Caco-2 (cell line): ENCODE results near the gene TFF1. TPM values are rescaled to one million over a fixed set of nuclear protein-coding genes. Genes with fewer than 3 reads are reported as not detected.

Source experiments
- BruUV-seq: library from RNA; stranded (reverse); fragments of 400-500 nt; replicated peaks from 2 replicates; lab custom pipeline; 2021; lab: Mats Ljungman, UMichigan
- CTCF ChIA-PET: fragments of 300-600 bp; sonication (Branson Sonifier 250); formaldehyde crosslinking; loops from one replicate; lab custom pipeline; 2022; ENCODE audit warnings: antibody characterized with exemption; lab: Charles Lee
- POLR2A ChIA-PET: fragments of 300-600 bp; sonication (Branson Sonifier 250); formaldehyde crosslinking; loops from one replicate; lab custom pipeline; 2022; ENCODE audit warnings: antibody characterized with exemption; lab: Charles Lee
- DNase-seq, 2 experiments: peaks; one replicate each; pipeline versions ENCODE4 v3.0.0 to v3.0.0-alpha.2; 2020 to 2022
- H3K27me3 ChIP-seq: replicated peaks from 2 replicates; pipeline ENCODE4 v1.6.0; 2011; ENCODE audit warnings: low read length; ENCODE audit not compliant: control insufficient read depth, insufficient read depth
- H3K36me3 ChIP-seq: 2 replicates; pipeline ENCODE4 v1.5.1; 2011; ENCODE audit warnings: low read length; ENCODE audit not compliant: control insufficient read depth, insufficient read depth
- H3K4me1 ChIP-seq: fragments of 250-450 bp; sonication (Bioruptor Pico); 2 replicates; pipeline ENCODE4 v1.5.1; 2020; ENCODE audit warnings: mild to moderate bottlenecking
- H3K4me3 ChIP-seq: 2 replicates; pipeline ENCODE4 v1.5.1; 2011; ENCODE audit warnings: low read depth, mild to moderate bottlenecking, control low read depth, low read length
- H3K9me3 ChIP-seq: fragments of 250-450 bp; sonication (Bioruptor Pico); 2 replicates; pipeline ENCODE4 v1.5.1; 2020; ENCODE audit warnings: mild to moderate bottlenecking, moderate library complexity
- H3K27ac Mint-ChIP-seq: one replicate; pipeline ENCODE4 v1.8.0; 2022; ENCODE audit warnings: mixed read lengths; ENCODE audit not compliant: unreplicated experiment
- H3K27me3 Mint-ChIP-seq: one replicate; pipeline ENCODE4 v1.8.0; 2022; ENCODE audit warnings: mixed read lengths; ENCODE audit not compliant: insufficient read depth, unreplicated experiment
- H3K36me3 Mint-ChIP-seq: one replicate; pipeline ENCODE4 v1.8.0; 2022; ENCODE audit warnings: mild to moderate bottlenecking, mixed read lengths; ENCODE audit not compliant: insufficient read depth, unreplicated experiment
- H3K4me1 Mint-ChIP-seq: one replicate; pipeline ENCODE4 v1.8.0; 2022; ENCODE audit warnings: low read depth, mixed read lengths; ENCODE audit not compliant: unreplicated experiment
- H3K4me3 Mint-ChIP-seq: one replicate; pipeline ENCODE4 v1.8.0; 2022; ENCODE audit warnings: mild to moderate bottlenecking, moderate library complexity, mixed read lengths; ENCODE audit not compliant: unreplicated experiment
- H3K9me3 Mint-ChIP-seq: one replicate; pipeline ENCODE4 v1.8.0; 2022; ENCODE audit warnings: mixed read lengths; ENCODE audit not compliant: unreplicated experiment
- intact Hi-C: fragments of 100-400 bp; cut with micrococcal nuclease; formaldehyde crosslinking; loops from one replicate; pipeline ENCODE4 v1.10.0; 2022; ENCODE audit not compliant: unreplicated experiment
- total RNA-seq: library from RNA; stranded (reverse); gene quantifications from 2 replicates; pipeline ENCODE4 v1.2.3, GENCODE V29; 2022
- TF ChIP-seq, protein P1 (sequence below), 2 experiments: fragments of 200-600 bp in 1 of 2; IDR thresholded peaks; 1 replicate in 1 of 2; 2 replicates in 1 of 2; pipeline versions ENCODE4 v1.5.1 to v1.8.0; 2011 to 2022; ENCODE audit warnings: antibody characterized with exemption in 1 of 2, control low read depth in 1 of 2, inconsistent platforms in 1 of 2, low read depth in 1 of 2, low read length in 1 of 2, mild to moderate bottlenecking in 1 of 2, moderate library complexity in 1 of 2; ENCODE audit not compliant: insufficient read depth in 1 of 2, severe bottlenecking in 1 of 2, unreplicated experiment in 1 of 2

Gene TFF1
- total RNA-seq, 1 experiment from 2014 or later = 9.8 TPM

DNA sequence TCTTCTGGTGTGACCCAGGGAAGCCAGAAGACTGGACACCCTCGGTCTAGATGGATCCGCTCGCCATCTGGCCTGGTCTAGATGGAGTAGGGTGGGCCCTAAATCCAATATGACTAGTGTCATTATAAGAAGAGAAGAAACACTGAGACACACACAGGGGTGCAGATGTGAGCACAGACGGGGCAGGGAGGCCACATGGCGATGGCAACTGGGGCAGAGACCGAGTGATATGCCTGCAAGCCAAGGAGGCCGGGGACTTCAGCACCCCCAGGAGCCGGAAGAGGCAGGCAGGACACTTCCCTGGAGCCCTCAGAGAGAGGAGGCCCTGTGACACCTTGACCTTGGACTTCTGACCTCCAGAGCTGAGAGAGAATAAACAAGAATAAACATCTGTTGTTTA, 45.5 kb downstream of the TFF1 start:
- CTCF ChIA-PET = interaction anchor here (0.6 kb wide), 1 partner anchor 11 kb away, joined by 7 read pairs; no protein-coding TSS in a partner anchor
- Histone ChIP-seq H3K4me3 (no peak overlapping the region), H3K36me3 (no peaks in the 10 kb centered on the region), H3K9me3 (no peaks in the 10 kb centered on the region), H3K27me3 (no peaks in the 10 kb centered on the region), H3K4me1 (peaks cover 13% of the 10 kb centered on the region)
- Mint-ChIP-seq H3K27ac (peak overlapping the region; percentile 37), H3K36me3 (no peaks in the 10 kb centered on the region), H3K4me3 (no peak overlapping the region), H3K9me3 (peaks cover 24% of the 10 kb centered on the region), H3K27me3 (no peaks in the 10 kb centered on the region), H3K4me1 (peaks cover 2% of the 10 kb centered on the region)
- POLR2A ChIA-PET = interaction anchor here (0.5 kb wide), 1 partner anchor 15 kb away, joined by 3 read pairs; no protein-coding TSS in a partner anchor
- TF ChIP-seq, protein P1, sequence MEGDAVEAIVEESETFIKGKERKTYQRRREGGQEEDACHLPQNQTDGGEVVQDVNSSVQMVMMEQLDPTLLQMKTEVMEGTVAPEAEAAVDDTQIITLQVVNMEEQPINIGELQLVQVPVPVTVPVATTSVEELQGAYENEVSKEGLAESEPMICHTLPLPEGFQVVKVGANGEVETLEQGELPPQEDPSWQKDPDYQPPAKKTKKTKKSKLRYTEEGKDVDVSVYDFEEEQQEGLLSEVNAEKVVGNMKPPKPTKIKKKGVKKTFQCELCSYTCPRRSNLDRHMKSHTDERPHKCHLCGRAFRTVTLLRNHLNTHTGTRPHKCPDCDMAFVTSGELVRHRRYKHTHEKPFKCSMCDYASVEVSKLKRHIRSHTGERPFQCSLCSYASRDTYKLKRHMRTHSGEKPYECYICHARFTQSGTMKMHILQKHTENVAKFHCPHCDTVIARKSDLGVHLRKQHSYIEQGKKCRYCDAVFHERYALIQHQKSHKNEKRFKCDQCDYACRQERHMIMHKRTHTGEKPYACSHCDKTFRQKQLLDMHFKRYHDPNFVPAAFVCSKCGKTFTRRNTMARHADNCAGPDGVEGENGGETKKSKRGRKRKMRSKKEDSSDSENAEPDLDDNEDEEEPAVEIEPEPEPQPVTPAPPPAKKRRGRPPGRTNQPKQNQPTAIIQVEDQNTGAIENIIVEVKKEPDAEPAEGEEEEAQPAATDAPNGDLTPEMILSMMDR (IDR thresholded peaks at IDR 0.05; ENCODE audit: insufficient read depth in 1 of 2, low read depth in 1 of 2, low read length in 1 of 2, severe bottlenecking in 1 of 2, unreplicated experiment in 1 of 2) = no peak
- intact Hi-C loops = no loop called here
- no TSS peak for BruUV-seq
- no peak for DNase-seq

DNA sequence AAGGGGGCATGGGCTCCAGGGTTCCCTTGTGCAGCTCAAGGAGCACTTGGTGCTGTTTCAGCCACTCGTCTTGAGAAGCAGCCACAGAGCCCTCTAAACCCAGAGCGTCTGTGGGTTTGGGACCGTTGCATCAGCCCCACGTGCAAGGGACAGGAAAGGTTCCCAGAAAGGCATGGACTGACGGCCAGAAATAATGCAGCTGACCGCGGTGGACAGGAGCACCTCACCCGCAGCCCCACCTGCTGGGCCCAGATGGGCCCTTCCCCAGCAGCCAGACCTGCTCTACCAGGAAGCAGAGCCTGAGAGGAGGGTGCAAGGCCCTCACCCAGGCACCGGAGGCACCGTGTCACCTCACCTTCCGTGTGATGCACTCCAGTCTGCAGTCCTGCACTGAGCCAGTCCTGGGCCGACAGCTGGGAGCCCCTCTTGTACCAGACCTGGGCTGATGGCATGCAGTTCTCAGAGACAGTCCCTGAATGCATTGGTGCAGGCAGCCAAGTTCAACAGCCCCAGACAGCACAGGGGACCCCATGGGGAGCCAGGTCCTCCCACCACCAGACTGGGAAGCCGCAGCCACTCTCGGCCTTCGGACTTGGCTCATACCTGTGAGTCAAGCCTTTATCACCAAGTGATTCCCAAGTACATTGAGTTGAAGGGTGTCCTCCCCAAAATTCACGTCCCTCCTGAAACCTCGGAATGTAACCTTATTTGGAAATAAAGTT, 46.3 kb downstream of the TFF1 start:
- Mint-ChIP-seq H3K27ac (no peak overlapping the region), H3K4me1 (peaks cover 9% of the 10 kb centered on the region), H3K27me3 (no peaks in the 10 kb centered on the region), H3K4me3 (no peak overlapping the region), H3K36me3 (no peaks in the 10 kb centered on the region), H3K9me3 (peaks cover 20% of the 10 kb centered on the region)
- Histone ChIP-seq H3K9me3 (no peaks in the 10 kb centered on the region), H3K4me3 (no peak overlapping the region), H3K27me3 (no peaks in the 10 kb centered on the region), H3K36me3 (no peaks in the 10 kb centered on the region), H3K4me1 (peaks cover 21% of the 10 kb centered on the region)
- DNase-seq = no peak
- no TSS peak for BruUV-seq
- intact Hi-C loops = loop anchor here (10.0 kb wide), 2 partner anchors 45 to 215 kb away; partner anchors contain the start of gene TFF1
- CTCF ChIA-PET = no interaction called here
- TF ChIP-seq, protein P1 (IDR thresholded peaks at IDR 0.05; ENCODE audit: insufficient read depth in 1 of 2, low read depth in 1 of 2, low read length in 1 of 2, severe bottlenecking in 1 of 2, unreplicated experiment in 1 of 2) = no peak
- POLR2A ChIA-PET = no interaction called here

DNA sequence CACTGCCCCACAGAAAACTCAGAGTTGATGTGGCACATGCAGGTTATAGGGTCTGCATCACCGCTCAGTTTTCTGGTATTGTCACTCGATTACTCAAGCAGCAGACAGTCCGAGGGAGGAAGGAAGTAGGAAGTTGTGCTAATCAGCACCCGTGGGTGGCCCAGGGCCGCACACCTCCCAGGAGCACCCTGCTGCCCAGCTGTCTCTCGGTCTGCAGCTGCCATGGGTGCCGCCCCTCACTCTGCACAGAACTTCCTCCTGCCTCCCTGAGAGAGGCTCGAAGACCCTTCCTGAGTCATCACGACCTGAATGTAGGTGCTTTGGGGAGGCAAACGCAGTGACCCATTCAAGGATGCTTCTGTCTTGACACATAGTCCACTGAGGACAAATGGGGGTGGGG, 47.0 kb downstream of the TFF1 start:
- no peak overlapping the region for H3K4me3 ChIP-seq
- no peaks in the 10 kb centered on the region for H3K9me3 ChIP-seq
- Mint-ChIP-seq H3K27ac (no peak overlapping the region), H3K4me3 (no peak overlapping the region), H3K27me3 (no peaks in the 10 kb centered on the region), H3K4me1 (peaks cover 11% of the 10 kb centered on the region), H3K36me3 (no peaks in the 10 kb centered on the region), H3K9me3 (peaks cover 14% of the 10 kb centered on the region)
- intact Hi-C loops = loop anchor here (10.0 kb wide), 2 partner anchors 45 to 215 kb away; partner anchors contain the start of gene TFF1
- no peak for DNase-seq
- peaks cover 27% of the 10 kb centered on the region for H3K4me1 ChIP-seq
- no peaks in the 10 kb centered on the region for H3K27me3 ChIP-seq
- ChIA-PET CTCF (no interaction called here), POLR2A (no interaction called here)
- no TSS peak for BruUV-seq
- H3K36me3 ChIP-seq = no peaks in the 10 kb centered on the region
- TF ChIP-seq, protein P1 (IDR thresholded peaks at IDR 0.05; ENCODE audit: insufficient read depth in 1 of 2, low read depth in 1 of 2, low read length in 1 of 2, severe bottlenecking in 1 of 2, unreplicated experiment in 1 of 2) = no peak
